Prostate gland (tissue), 2 donors: ENCODE measurements around the gene TMIGD1. TPM values are rescaled to one million over a fixed set of nuclear protein-coding genes. Genes with fewer than 3 reads are reported as not detected.

Experiments
- DNase-seq: peaks from one replicate; pipeline ENCODE4 v3.0.0-alpha.2; 2019; ENCODE audit warnings: low spot score
- H3K27ac ChIP-seq, 2 donors: fragments of 200-600 bp; sonication (generic); 2 replicates each; pipeline ENCODE4 v1.5.1; 2017 to 2019
- H3K27me3 ChIP-seq: fragments of 200-600 bp; sonication (generic); replicated peaks from 2 replicates; pipeline ENCODE4 v1.5.1; 2019; ENCODE audit not compliant: insufficient read depth
- H3K36me3 ChIP-seq, 2 donors: fragments of 200-600 bp; sonication (generic); 1 replicate in 1 of 2; 2 replicates in 1 of 2; pipeline versions ENCODE4 v1.5.1 to v1.8.1; 2017 to 2019
- H3K4me1 ChIP-seq: fragments of 200-600 bp; sonication (generic); replicated peaks from 2 replicates; pipeline ENCODE4 v1.5.1; 2019
- H3K4me3 ChIP-seq, 2 donors: fragments of 200-600 bp; sonication (generic); 2 replicates each; pipeline ENCODE4 v1.5.1; 2017 to 2019
- H3K9me3 ChIP-seq: fragments of 200-600 bp; sonication (generic); 2 replicates; pipeline ENCODE4 v1.5.1; 2017
- CTCF ChIP-seq, 4 experiments: fragments of 200-600 bp in 2 of 4; fragments of 450-650 bp in 2 of 4; sonication (generic) in 2 of 4; IDR thresholded peaks; 1 replicate in 3 of 4; 2 replicates in 1 of 4; pipeline ENCODE4 v1.5.1; 2016 to 2019; ENCODE audit warnings: antibody characterized with exemption in 4 of 4, mild to moderate bottlenecking in 2 of 4, moderate library complexity in 2 of 4
- POLR2A ChIP-seq: fragments of 450-650 bp; IDR thresholded peaks from one replicate; pipeline ENCODE4 v1.6.1; 2016; ENCODE audit warnings: antibody characterized with exemption, mild to moderate bottlenecking
- POLR2AphosphoS5 ChIP-seq: sonication (generic); formaldehyde crosslinking; IDR thresholded peaks from one replicate; pipeline ENCODE4 v1.6.1; 2017; ENCODE audit warnings: antibody characterized with exemption
- WGBS: methylation state at CpG from one replicate; pipeline ENCODE4 v1.1.5; 2018; 5-methylcytosine and 5-hydroxymethylcytosine counted together
- intact Hi-C: fragments of 100-400 bp; cut with DNase I; formaldehyde crosslinking; loops from one replicate; pipeline ENCODE4 v1.14.2; 2022
- total RNA-seq, 2 donors: library from RNA; depleted of rRNA; stranded (reverse); fragments of >200 nt; gene quantifications; one replicate each; pipeline ENCODE4 v1.1.0, GENCODE V29; 2016

The TMIGD1 gene
- total RNA-seq, 2 donors from 2014 or later = not detected

DNA sequence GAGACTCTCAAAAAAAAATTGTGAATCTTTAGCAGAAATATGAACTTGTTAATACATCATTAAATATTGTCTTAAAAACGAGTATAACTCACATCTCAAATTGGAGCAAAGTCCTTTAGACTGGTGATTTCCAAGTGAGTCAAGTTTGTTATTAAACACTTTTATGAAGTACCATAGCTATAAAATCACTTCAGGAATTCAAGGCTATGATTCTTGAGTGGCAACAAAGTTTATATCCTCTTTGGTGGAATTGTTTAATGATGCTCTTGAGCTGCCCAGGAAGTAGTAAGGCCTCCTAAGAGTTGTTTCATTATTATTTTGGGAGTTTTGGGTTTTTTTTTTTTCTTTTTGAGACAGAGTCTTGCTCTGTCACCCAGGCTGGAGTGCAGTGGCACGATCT, 25.5 kb downstream of the TMIGD1 start:
- Histone ChIP-seq H3K4me1 (no peaks in the 10 kb centered on the region), H3K27ac (no peak overlapping the region), H3K27me3 (no peaks in the 10 kb centered on the region), H3K4me3 (no peak overlapping the region), H3K9me3 (no peaks in the 10 kb centered on the region), H3K36me3 (no peaks in the 10 kb centered on the region)
- DNase-seq = no peak
- TF ChIP-seq CTCF (IDR thresholded peaks at IDR 0.05) = no peak
- TF ChIP-seq POLR2AphosphoS5 = no peak
- TF ChIP-seq POLR2A = no peak
- 46% methylated on average over 2 of the region's 2 CpGs for WGBS
- intact Hi-C loops = no loop called here

DNA sequence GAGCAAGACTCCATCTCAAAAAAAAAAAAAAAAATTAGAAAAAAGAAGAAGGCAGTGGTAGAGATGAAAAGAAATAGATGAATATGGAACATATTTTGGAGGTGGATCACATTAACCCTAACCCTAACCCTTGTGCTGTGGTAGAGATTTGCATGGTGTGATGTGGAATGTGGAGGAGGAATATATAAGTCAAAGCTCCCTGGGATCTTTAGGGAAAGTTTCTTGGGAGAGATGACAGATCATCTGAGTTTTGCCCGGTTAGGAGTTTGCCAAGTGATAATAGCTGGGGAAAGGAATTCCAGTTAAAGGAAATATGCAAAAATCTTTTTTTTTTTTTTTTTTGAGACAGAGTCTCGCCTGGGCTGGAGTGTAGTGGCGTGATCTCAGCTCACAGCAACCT, 29.1 kb downstream of the TMIGD1 start:
- Histone ChIP-seq H3K9me3 (no peaks in the 10 kb centered on the region), H3K4me1 (no peaks in the 10 kb centered on the region), H3K36me3 (no peaks in the 10 kb centered on the region), H3K27me3 (no peaks in the 10 kb centered on the region), H3K27ac (no peak overlapping the region), H3K4me3 (no peak overlapping the region)
- DNase-seq = no peak
- intact Hi-C loops = no loop called here
- no peak for TF ChIP-seq POLR2A
- no peak for TF ChIP-seq POLR2AphosphoS5
- 83% methylated on average over 3 of the region's 3 CpGs for WGBS

- no peaks in the 10 kb centered on the region for H3K4me1 ChIP-seq
- intact Hi-C loops = no loop called here
- 71% methylated on average over 3 of the region's 3 CpGs for WGBS
- DNase-seq = no peak
- H3K27me3 ChIP-seq = no peaks in the 10 kb centered on the region
- no peaks in the 10 kb centered on the region for H3K36me3 ChIP-seq
- TF ChIP-seq POLR2A = no peak
- no peak for TF ChIP-seq CTCF (IDR thresholded peaks at IDR 0.05)
- no peak for TF ChIP-seq POLR2AphosphoS5
- no peak overlapping the region for H3K4me3 ChIP-seq
- no peaks in the 10 kb centered on the region for H3K9me3 ChIP-seq
- H3K27ac ChIP-seq = no peak overlapping the region
Observed at GRCh38 chr17:30302241-30302640, 31.6 kb downstream of the TMIGD1 start.

DNA sequence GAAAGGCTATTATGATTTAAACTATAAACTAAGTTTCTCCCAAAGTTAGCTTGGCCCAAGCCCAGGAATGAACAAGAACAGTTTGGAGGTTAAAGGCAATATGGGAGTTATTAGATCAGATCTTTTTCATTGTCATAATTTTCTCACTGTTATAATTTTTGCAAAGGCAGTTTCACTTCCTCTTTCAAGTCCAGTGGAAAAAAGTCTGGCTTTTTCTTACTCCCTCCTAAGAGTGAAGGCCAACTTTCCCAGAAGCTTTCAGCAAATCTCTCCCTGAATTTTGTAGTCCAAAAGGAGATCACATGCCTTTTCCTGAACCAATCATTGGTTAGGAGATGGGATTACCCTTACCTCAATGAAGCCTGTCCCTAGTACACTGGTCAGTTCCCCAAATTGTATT, 33.0 kb downstream of the TMIGD1 start:
- no peaks in the 10 kb centered on the region for H3K4me1 ChIP-seq
- no peaks in the 10 kb centered on the region for H3K9me3 ChIP-seq
- DNase-seq = no peak
- intact Hi-C loops = no loop called here
- H3K27me3 ChIP-seq = no peaks in the 10 kb centered on the region
- no peak overlapping the region for H3K27ac ChIP-seq
- H3K4me3 ChIP-seq = no peak overlapping the region
- TF ChIP-seq POLR2AphosphoS5 (no peak), CTCF (IDR thresholded peaks at IDR 0.05) (no peak), POLR2A (no peak)
- H3K36me3 ChIP-seq = no peaks in the 10 kb centered on the region

DNA sequence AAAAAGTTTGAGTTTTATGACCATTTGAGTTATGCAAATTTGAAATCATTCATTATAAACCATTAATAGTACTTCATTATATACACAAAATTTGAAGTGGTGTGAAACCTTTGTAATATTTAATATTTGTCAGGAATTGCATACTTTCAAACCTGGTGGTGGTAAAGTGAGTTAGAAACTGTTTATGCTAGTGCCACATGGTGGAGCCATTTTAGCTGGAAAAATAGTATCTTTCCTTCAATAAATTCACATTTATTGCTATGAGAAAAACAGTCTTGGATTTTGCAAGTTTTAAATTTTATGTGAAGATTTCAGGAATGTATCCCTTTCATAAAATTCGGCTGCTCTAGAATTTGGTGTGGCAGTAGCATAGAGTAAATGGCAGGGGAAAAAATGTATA, 34.9 kb downstream of the TMIGD1 start:
- 27% methylated on average over 1 of the region's 1 CpG for WGBS
- intact Hi-C loops = no loop called here

More for the DNA sequence above, 34.9 kb downstream of the TMIGD1 start:
- Histone ChIP-seq H3K4me3 (no peak overlapping the region), H3K27ac (no peak overlapping the region), H3K27me3 (no peaks in the 10 kb centered on the region), H3K36me3 (no peaks in the 10 kb centered on the region), H3K4me1 (no peaks in the 10 kb centered on the region), H3K9me3 (no peaks in the 10 kb centered on the region)
- TF ChIP-seq POLR2AphosphoS5 (no peak), CTCF (IDR thresholded peaks at IDR 0.05) (peak in 1 of 4 experiments; percentile 10)
- DNase-seq = no peak
